ENCODE data around the gene ZBTB37. TPM values are rescaled to one million over a fixed set of nuclear protein-coding genes. Genes with fewer than 3 reads are reported as not detected.

The ZBTB37 gene
- total and polyA plus RNA-seq, 9 of the 15 experiments (the other 6 are each of a cell fraction or from before 2014, with no cell fraction given): 1.3 to 13.9 (median 5.4) TPM

DNA sequence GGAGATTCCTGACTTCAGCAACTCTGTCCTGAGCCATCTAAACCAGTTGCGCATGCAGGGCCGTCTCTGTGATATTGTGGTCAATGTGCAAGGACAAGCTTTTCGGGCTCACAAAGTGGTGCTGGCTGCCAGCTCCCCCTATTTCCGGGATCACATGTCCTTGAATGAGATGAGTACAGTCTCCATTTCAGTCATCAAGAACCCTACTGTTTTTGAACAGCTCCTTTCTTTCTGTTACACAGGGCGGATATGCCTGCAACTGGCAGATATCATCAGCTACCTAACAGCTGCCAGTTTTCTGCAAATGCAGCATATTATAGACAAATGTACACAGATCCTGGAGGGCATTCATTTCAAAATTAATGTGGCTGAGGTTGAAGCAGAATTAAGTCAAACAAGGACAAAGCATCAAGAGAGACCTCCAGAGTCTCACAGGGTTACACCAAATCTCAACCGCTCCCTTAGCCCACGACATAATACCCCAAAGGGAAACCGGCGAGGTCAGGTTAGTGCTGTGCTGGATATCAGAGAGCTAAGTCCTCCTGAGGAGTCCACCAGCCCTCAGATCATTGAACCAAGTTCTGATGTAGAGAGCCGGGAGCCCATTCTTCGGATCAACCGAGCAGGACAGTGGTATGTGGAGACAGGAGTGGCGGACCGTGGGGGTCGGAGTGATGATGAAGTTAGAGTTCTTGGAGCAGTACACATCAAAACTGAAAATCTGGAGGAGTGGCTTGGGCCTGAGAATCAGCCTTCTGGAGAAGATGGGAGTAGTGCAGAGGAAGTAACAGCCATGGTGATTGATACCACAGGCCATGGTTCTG is 2.3 kb downstream of the ZBTB37 start (continued):
- 0 out of 2 replicates have a peak, but pooled peaks have one; percentile 8 for TF ChIP-seq PYGO2 (tag; IDR thresholded peaks at IDR 0.05)
- TF ChIP-seq ASH1L (IDR thresholded peaks at IDR 0.05; ENCODE audit: borderline replicate concordance, low read depth, partially characterized antibody): no peak
- no peak for TF ChIP-seq ZSCAN32 (CRISPR knock-in tag; IDR thresholded peaks at IDR 0.05)
- TF ChIP-seq, protein P1, sequence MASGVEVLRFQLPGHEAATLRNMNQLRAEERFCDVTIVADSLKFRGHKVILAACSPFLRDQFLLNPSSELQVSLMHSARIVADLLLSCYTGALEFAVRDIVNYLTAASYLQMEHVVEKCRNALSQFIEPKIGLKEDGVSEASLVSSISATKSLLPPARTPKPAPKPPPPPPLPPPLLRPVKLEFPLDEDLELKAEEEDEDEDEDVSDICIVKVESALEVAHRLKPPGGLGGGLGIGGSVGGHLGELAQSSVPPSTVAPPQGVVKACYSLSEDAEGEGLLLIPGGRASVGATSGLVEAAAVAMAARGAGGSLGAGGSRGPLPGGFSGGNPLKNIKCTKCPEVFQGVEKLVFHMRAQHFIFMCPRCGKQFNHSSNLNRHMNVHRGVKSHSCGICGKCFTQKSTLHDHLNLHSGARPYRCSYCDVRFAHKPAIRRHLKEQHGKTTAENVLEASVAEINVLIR (CRISPR knock-in tag; IDR thresholded peaks at IDR 0.05): no peak
- TF ChIP-seq MYC (IDR thresholded peaks at IDR 0.05; ENCODE audit: low read depth, low read length): peak; percentile 15; the same call in 1 of the 2 replicates
- 0 out of 2 replicates have a peak, but pooled peaks have one; percentile 14 for TF ChIP-seq MYC (CRISPR knock-in tag; IDR thresholded peaks at IDR 0.05; ENCODE audit: borderline replicate concordance, low read depth)
- TF ChIP-seq, protein P2, sequence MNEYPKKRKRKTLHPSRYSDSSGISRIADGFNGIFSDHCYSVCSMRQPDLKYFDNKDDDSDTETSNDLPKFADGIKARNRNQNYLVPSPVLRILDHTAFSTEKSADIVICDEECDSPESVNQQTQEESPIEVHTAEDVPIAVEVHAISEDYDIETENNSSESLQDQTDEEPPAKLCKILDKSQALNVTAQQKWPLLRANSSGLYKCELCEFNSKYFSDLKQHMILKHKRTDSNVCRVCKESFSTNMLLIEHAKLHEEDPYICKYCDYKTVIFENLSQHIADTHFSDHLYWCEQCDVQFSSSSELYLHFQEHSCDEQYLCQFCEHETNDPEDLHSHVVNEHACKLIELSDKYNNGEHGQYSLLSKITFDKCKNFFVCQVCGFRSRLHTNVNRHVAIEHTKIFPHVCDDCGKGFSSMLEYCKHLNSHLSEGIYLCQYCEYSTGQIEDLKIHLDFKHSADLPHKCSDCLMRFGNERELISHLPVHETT (CRISPR knock-in tag; conservative IDR thresholded peaks at IDR 0.05 in 1 of 2, IDR thresholded peaks at IDR 0.05 in 1 of 2): peak in 1 of 2 experiments; percentile 28; a peak in 1 of 4 replicates
- TF ChIP-seq SMAD4 (CRISPR knock-in tag; conservative IDR thresholded peaks at IDR 0.05): peak; percentile 40; the same call in 1 of the 2 replicates
- TF ChIP-seq ZNF696 (CRISPR knock-in tag; conservative IDR thresholded peaks at IDR 0.05): no peak
- TF ChIP-seq, protein P3, sequence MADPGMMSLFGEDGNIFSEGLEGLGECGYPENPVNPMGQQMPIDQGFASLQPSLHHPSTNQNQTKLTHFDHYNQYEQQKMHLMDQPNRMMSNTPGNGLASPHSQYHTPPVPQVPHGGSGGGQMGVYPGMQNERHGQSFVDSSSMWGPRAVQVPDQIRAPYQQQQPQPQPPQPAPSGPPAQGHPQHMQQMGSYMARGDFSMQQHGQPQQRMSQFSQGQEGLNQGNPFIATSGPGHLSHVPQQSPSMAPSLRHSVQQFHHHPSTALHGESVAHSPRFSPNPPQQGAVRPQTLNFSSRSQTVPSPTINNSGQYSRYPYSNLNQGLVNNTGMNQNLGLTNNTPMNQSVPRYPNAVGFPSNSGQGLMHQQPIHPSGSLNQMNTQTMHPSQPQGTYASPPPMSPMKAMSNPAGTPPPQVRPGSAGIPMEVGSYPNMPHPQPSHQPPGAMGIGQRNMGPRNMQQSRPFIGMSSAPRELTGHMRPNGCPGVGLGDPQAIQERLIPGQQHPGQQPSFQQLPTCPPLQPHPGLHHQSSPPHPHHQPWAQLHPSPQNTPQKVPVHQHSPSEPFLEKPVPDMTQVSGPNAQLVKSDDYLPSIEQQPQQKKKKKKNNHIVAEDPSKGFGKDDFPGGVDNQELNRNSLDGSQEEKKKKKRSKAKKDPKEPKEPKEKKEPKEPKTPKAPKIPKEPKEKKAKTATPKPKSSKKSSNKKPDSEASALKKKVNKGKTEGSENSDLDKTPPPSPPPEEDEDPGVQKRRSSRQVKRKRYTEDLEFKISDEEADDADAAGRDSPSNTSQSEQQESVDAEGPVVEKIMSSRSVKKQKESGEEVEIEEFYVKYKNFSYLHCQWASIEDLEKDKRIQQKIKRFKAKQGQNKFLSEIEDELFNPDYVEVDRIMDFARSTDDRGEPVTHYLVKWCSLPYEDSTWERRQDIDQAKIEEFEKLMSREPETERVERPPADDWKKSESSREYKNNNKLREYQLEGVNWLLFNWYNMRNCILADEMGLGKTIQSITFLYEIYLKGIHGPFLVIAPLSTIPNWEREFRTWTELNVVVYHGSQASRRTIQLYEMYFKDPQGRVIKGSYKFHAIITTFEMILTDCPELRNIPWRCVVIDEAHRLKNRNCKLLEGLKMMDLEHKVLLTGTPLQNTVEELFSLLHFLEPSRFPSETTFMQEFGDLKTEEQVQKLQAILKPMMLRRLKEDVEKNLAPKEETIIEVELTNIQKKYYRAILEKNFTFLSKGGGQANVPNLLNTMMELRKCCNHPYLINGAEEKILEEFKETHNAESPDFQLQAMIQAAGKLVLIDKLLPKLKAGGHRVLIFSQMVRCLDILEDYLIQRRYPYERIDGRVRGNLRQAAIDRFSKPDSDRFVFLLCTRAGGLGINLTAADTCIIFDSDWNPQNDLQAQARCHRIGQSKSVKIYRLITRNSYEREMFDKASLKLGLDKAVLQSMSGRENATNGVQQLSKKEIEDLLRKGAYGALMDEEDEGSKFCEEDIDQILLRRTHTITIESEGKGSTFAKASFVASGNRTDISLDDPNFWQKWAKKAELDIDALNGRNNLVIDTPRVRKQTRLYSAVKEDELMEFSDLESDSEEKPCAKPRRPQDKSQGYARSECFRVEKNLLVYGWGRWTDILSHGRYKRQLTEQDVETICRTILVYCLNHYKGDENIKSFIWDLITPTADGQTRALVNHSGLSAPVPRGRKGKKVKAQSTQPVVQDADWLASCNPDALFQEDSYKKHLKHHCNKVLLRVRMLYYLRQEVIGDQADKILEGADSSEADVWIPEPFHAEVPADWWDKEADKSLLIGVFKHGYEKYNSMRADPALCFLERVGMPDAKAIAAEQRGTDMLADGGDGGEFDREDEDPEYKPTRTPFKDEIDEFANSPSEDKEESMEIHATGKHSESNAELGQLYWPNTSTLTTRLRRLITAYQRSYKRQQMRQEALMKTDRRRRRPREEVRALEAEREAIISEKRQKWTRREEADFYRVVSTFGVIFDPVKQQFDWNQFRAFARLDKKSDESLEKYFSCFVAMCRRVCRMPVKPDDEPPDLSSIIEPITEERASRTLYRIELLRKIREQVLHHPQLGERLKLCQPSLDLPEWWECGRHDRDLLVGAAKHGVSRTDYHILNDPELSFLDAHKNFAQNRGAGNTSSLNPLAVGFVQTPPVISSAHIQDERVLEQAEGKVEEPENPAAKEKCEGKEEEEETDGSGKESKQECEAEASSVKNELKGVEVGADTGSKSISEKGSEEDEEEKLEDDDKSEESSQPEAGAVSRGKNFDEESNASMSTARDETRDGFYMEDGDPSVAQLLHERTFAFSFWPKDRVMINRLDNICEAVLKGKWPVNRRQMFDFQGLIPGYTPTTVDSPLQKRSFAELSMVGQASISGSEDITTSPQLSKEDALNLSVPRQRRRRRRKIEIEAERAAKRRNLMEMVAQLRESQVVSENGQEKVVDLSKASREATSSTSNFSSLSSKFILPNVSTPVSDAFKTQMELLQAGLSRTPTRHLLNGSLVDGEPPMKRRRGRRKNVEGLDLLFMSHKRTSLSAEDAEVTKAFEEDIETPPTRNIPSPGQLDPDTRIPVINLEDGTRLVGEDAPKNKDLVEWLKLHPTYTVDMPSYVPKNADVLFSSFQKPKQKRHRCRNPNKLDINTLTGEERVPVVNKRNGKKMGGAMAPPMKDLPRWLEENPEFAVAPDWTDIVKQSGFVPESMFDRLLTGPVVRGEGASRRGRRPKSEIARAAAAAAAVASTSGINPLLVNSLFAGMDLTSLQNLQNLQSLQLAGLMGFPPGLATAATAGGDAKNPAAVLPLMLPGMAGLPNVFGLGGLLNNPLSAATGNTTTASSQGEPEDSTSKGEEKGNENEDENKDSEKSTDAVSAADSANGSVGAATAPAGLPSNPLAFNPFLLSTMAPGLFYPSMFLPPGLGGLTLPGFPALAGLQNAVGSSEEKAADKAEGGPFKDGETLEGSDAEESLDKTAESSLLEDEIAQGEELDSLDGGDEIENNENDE (IDR thresholded peaks at IDR 0.05; ENCODE audit: low read depth, low read length): no peak

Data from K562 (cell line).